Right cardiac atrium (tissue), 5 donors: ENCODE measurements around the gene LRRK1. TPM values are rescaled to one million over a fixed set of nuclear protein-coding genes. Genes with fewer than 3 reads are reported as not detected.
A peak's percentile ranks its signal among the peaks of the same experiment; 100 is the strongest.

Experiments used
- ATAC-seq, 2 donors: fragments of 200-7000 bp; cut with Tn5 transposase; one replicate each; pipeline versions ENCODE4 v1.8.0 to v1.9.1; 2020; ENCODE audit warnings: moderate library complexity in 2 of 2, mild to moderate bottlenecking in 1 of 2
- DNase-seq, 3 donors: peaks; one replicate each; pipeline ENCODE4 v3.0.0-alpha.2; 2020
- H3K27ac ChIP-seq: one replicate; pipeline ENCODE4 v1.5.1; 2013; ENCODE audit warnings: mild to moderate bottlenecking, low read length, control low read depth, moderate library complexity
- H3K27me3 ChIP-seq: one replicate; pipeline ENCODE4 v1.6.1; 2013; ENCODE audit not compliant: control insufficient read depth, insufficient read depth
- H3K4me1 ChIP-seq: one replicate; pipeline ENCODE4 v1.6.1; 2013; ENCODE audit warnings: low read length; ENCODE audit not compliant: control insufficient read depth, insufficient read depth
- H3K4me3 ChIP-seq: one replicate; pipeline ENCODE4 v1.5.1; 2013; ENCODE audit warnings: low read length, control low read depth
- H3K9me3 ChIP-seq: one replicate; pipeline ENCODE4 v1.6.1; 2013; ENCODE audit warnings: low read length; ENCODE audit not compliant: control insufficient read depth
- WGBS: extraction: QIAGEN DNeasy Blood & Tissue Kit; methylation state at CpG from one replicate; pipeline ENCODE4 v1.1.7; 2013; 5-methylcytosine and 5-hydroxymethylcytosine counted together
- intact Hi-C, 4 donors: fragments of 100-400 bp; cut with DNase I; formaldehyde crosslinking; loops; one replicate each; pipeline versions ENCODE4 v1.11.0 to v1.14.0; 2022 to 2023
- polyA plus RNA-seq: library from polyadenylated mRNA; stranded (reverse); fragments of 200-250 nt; gene quantifications from one replicate; pipeline ENCODE4 v1.2.3, GENCODE V29; 2013
- total RNA-seq, 4 donors: library from RNA; stranded (reverse); fragmentation: NEBNext Ultra II Directional; extraction: Animal tissue kit (Norgen Biotek cat#: 25700); gene quantifications; one replicate each; pipeline ENCODE4 v1.2.1, GENCODE V29; 2021
- donor health status: healthy with polysubstance abuse.
- donor health status: DM: no; HTN: yes; CAD: no.
- donor health status: DM: no; HTN: no; CAD: no.
- donor health status: DM: no; HTN: yes; CAD: no; lungs with severe emphysema.
- donor health status: DM: yes; HTN: yes; CAD: no.

The LRRK1 gene
- total and polyA plus RNA-seq, 5 donors = 2.9 to 7.6 (median 5.1) TPM

DNA sequence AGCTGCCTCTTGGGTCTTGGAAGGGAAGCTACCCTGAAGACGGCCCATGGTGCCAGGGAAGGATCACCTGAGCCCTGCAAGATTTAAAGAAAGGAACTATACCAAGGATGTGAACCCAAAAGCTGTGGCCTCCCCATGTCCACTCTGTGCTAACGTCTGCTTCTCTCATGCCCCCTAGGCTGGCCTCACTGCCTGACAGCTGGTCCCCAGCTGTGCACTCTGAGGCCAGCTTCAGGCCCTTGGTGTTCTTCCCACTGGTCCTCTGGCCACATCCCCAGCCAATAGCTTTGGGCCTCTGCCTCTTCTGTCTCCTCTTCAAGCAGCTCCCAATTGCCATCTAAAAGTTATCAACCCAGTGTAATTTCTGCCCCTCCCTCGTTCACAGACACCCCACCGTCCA lies 5.2 kb upstream of the LRRK1 start:
- no peaks in the 10 kb centered on the region for H3K9me3 ChIP-seq
- H3K4me3 ChIP-seq = no peak overlapping the region
- no peak overlapping the region for H3K27ac ChIP-seq
- intact Hi-C loops = loop anchor here in 1 of 4 donors (5.0 kb wide), 1 partner anchor 287 kb away; no protein-coding TSS in a partner anchor
- no peaks in the 10 kb centered on the region for H3K27me3 ChIP-seq
- WGBS = 69% methylated on average over 4 of the region's 4 CpGs
- H3K4me1 ChIP-seq = no peaks in the 10 kb centered on the region
- ATAC-seq (peak in 1 of 2 donors; percentile 29), DNase-seq (no peak)

- Histone ChIP-seq H3K27me3 (no peaks in the 10 kb centered on the region), H3K9me3 (no peaks in the 10 kb centered on the region), H3K27ac (no peak overlapping the region), H3K4me1 (no peaks in the 10 kb centered on the region), H3K4me3 (no peak overlapping the region)
- ATAC-seq = no peak
- 68% methylated on average over 6 of the region's 6 CpGs for WGBS
- DNase-seq = no peak
- intact Hi-C loops = loop anchor here in 3 of 4 donors (5.0 kb wide), 2 partner anchors 92 to 288 kb away; no protein-coding TSS in a partner anchor
Measured at GRCh38 chr15:100914876-100915275, 4.3 kb upstream of the LRRK1 start.

DNA sequence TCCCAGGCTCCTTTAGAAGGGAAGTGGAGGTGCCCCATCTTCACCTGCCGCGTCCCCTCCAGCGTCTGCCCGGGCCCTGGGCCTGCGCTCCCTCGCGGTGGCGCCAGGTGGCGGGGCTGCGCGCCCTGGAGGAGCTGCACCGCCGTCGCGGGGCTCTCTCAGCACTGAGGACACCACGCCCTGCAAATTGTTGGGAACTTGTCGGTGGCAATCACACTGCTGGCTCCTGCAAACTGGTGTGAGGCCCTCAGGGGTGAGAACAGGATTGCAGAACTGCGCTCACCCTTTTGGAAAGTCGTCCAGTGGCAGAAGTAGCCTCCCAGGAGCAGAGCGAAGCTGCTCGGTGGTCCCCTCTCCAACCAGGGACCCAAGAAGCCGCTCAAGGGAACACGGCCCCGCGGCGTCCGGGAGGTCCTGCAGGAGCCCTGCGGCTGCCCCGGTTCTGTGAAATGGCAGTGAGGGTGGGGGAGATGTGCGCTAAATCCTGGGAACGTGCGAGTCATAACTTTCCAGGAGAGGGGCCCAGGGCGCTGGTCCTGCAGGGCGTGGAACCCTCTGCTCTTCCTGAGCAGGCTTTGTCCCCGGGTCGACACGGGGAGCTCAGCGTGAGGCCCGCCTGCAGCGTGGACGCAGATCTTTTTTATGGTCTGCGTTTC lies 995 bp upstream of the LRRK1 start:
- peak; percentile 82 to 94 (median 91) for DNase-seq
- peak overlapping the region; percentile 93 for H3K4me3 ChIP-seq
- no peak overlapping the region for H3K27ac ChIP-seq
- no peaks in the 10 kb centered on the region for H3K4me1 ChIP-seq
- 2% methylated on average over 42 of the region's 42 CpGs for WGBS
- intact Hi-C loops = loop anchor here (1.0 to 5.0 kb wide), 3 partner anchors 89 kb away; no protein-coding TSS in a partner anchor
- H3K27me3 ChIP-seq = no peaks in the 10 kb centered on the region
- no peaks in the 10 kb centered on the region for H3K9me3 ChIP-seq
- peak; percentile 95 to 96 for ATAC-seq

DNA sequence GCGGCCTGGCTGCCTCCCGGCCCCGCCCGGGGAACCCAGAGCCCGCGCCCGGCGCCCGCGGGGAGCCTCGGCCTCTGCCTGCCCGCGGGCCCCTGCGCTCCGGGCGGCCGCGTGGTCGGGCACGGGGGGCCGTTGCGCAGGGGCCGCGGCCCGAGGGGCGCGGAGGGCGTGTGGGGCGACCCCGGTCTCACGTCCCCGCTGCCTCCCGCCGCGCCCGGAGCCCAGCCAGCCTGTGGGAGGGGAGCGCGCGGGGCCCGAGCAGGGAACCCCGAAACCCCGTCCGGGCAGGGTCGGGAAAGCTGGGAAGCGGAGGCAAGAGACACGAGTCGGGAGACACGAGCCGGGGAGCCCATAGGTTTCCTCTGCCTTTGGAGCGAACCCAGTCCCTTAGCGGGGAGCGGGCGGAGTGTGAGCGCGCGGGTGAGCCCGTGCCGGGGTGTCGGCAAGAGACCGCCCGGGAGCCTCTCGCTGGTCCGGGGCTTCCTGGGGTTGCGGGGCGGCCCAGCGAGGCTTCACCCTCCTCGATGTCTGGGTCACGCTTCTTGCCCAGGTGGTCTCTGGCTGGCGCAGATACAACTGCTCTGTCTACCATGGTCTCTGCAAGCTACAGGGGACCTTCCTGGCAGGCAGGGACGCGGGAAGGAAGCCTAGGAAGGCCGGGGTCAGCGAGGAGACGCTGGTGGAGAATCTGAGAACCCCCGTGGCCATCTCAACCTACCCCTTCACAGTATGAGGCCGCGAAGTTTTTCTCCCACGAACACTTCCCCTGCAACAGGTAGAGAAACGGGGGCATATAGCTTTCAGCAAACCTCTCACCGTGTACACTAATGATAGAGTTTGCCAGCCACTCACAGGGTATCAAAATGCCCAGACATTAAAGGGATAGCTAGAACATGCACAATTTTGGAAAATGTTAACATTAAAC lies 586 bp downstream of the LRRK1 start:
- no peaks in the 10 kb centered on the region for H3K27me3 ChIP-seq
- peak in 1 of 2 donors; percentile 18 for ATAC-seq
- WGBS = 4% methylated on average over 80 of the region's 80 CpGs

GRCh38 chr15:100920516-100921135 lies 1.5 kb downstream of the LRRK1 start:
- intact Hi-C loops = no loop called here
- Histone ChIP-seq H3K27ac (no peak overlapping the region), H3K9me3 (no peaks in the 10 kb centered on the region), H3K27me3 (no peaks in the 10 kb centered on the region), H3K4me1 (no peaks in the 10 kb centered on the region), H3K4me3 (no peak overlapping the region)
- 87% methylated on average over 8 of the region's 8 CpGs for WGBS
- ATAC-seq (no peak), DNase-seq (no peak)

More for the DNA sequence above, 586 bp downstream of the LRRK1 start:
- H3K9me3 ChIP-seq = no peaks in the 10 kb centered on the region
- peak; percentile 31 to 74 (median 70) for DNase-seq
- H3K27ac ChIP-seq = no peak overlapping the region
- no peaks in the 10 kb centered on the region for H3K4me1 ChIP-seq
- intact Hi-C loops = loop anchor here in 3 of 4 donors (2.0 to 5.0 kb wide), 2 partner anchors 87 to 88 kb away; no protein-coding TSS in a partner anchor
- H3K4me3 ChIP-seq = peak overlapping the region; percentile 93

DNA sequence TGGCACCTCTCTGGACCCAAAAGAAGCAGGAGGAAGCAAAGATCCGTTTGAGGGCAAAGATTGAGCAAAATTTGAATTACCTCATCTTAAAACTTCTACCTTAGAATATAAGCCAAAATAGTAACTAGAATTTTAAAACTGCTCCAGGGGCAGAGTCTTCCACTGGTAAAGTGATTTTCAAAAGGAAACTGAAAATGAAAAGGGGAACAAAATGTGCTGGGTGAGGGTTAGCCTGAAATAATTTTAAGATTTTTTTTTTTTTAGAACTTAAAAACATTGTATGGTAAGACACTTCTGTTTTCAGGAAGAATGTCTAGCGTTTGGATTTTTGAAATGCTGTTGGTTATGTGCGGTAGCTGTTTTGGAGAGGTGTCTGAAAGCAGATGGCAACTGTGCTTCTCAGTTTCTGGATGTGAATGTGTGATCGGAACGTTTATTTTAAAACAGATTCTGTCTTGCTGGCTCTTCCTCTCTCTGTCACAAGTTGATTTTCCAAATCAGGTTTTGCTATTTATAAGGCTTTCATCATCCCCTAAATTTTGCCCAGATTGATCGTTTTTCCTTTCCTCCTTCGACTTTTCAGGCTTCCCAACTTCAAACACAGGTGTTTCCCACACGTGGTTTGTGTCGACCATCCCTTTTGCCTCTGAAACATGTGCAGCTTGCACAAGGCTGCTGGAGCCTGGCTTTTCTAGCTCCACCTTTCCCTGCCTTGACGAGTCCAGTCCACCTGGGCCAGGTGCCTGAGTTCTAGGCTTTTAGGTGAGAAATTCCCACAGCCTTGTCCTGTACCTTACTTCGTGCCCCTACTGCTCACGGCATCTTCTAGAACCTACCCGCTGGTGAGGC lies 3.3 kb downstream of the LRRK1 start:
- Histone ChIP-seq H3K27me3 (no peaks in the 10 kb centered on the region), H3K4me3 (no peak overlapping the region)

DNA sequence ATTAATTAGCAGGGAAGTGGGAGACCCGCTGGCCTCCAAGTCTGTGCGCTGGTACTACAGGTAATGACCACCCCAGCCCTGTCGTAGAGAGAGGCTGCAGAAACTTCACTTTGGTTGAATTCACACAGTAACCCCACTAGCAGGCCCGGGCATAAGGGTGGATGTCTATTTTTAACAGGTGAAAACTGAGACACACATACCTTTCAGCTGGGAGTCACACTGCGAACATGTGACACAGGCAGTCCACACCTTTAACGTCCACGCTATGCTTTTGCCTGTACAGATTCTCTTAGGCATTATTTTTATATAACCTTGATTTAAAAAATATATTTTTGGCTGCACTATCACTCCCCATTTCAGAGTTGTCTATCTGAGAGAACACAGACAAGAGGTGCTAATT lies 3.9 kb downstream of the LRRK1 start:
- Histone ChIP-seq H3K27me3 (no peaks in the 10 kb centered on the region), H3K9me3 (no peaks in the 10 kb centered on the region), H3K27ac (no peak overlapping the region), H3K4me1 (no peaks in the 10 kb centered on the region), H3K4me3 (no peak overlapping the region)
- intact Hi-C loops = no loop called here
- no peak for ATAC-seq
- WGBS = 84% methylated on average over 7 of the region's 7 CpGs
- no peak for DNase-seq

More for the DNA sequence above, 3.3 kb downstream of the LRRK1 start:
- DNase-seq (no peak), ATAC-seq (no peak)
- no peak overlapping the region for H3K27ac ChIP-seq
- intact Hi-C loops = no loop called here
- 74% methylated on average over 13 of the region's 13 CpGs for WGBS
- H3K4me1 ChIP-seq = no peaks in the 10 kb centered on the region
- no peaks in the 10 kb centered on the region for H3K9me3 ChIP-seq

GRCh38 chr15:100923902-100924301 lies 4.7 kb downstream of the LRRK1 start:
- H3K4me3 ChIP-seq = no peak overlapping the region
- H3K9me3 ChIP-seq = no peaks in the 10 kb centered on the region
- 89% methylated on average over 5 of the region's 5 CpGs for WGBS
- no peak for ATAC-seq
- no peak overlapping the region for H3K27ac ChIP-seq
- no peaks in the 10 kb centered on the region for H3K27me3 ChIP-seq
- no peaks in the 10 kb centered on the region for H3K4me1 ChIP-seq
- intact Hi-C loops = no loop called here
- DNase-seq = no peak

DNA sequence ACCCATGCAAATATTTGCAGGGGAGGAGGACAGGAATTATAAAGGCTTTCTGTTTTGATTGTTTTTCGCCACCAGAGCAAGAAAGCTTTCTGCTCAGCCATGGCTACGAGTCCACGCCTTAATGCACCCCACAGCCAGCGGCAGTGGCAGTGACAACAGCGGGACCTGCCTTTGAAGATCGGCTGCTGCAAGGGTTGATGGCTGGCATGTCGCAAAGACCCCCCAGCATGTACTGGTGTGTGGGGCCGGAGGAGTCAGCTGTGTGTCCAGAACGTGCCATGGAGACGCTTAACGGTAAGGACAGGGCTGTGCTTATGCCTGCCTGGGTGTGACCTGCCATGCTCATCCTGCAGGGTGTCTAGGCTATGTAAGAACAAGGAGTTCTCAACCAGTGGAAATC lies 5.3 kb downstream of the LRRK1 start:
- intact Hi-C loops = no loop called here
- Histone ChIP-seq H3K4me1 (no peaks in the 10 kb centered on the region), H3K9me3 (no peaks in the 10 kb centered on the region), H3K4me3 (no peak overlapping the region), H3K27me3 (no peaks in the 10 kb centered on the region), H3K27ac (no peak overlapping the region)
- 94% methylated on average over 11 of the region's 11 CpGs for WGBS
- DNase-seq = no peak
- no peak for ATAC-seq

DNA sequence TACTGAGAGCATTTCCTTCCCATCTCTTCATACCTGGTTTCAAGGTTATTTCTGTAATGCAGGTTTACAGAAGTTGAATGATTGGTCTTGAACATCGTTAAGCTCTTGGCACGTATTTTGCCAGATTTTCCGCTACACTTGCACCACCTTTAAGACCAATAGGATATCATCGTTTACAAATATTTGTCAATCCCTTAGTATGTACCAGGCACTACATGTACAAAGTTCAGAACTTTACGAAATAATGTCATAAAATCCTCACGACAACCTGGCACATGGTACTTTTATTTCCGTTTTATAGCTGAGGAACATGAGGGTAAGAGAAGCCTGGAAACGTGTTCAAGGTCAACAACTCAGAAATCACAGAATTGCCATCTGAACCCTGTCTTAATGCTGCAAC lies 6.3 kb downstream of the LRRK1 start:
- no peaks in the 10 kb centered on the region for H3K4me1 ChIP-seq
- ATAC-seq = no peak
- intact Hi-C loops = no loop called here
- no peak overlapping the region for H3K4me3 ChIP-seq
- H3K27ac ChIP-seq = no peak overlapping the region
- WGBS = 96% methylated on average over 8 of the region's 8 CpGs
- H3K27me3 ChIP-seq = no peaks in the 10 kb centered on the region
- no peaks in the 10 kb centered on the region for H3K9me3 ChIP-seq
- DNase-seq = no peak
